Activated CD4-positive, CD25-positive, alpha-beta regulatory T cell (primary cell): ENCODE results near the gene EFCAB6.

ENCODE experiments used
- DNase-seq, 4 experiments: peaks; one replicate each; lab custom pipeline; 2025; lab: John Stamatoyannopoulos, UW

Gene EFCAB6

DNA sequence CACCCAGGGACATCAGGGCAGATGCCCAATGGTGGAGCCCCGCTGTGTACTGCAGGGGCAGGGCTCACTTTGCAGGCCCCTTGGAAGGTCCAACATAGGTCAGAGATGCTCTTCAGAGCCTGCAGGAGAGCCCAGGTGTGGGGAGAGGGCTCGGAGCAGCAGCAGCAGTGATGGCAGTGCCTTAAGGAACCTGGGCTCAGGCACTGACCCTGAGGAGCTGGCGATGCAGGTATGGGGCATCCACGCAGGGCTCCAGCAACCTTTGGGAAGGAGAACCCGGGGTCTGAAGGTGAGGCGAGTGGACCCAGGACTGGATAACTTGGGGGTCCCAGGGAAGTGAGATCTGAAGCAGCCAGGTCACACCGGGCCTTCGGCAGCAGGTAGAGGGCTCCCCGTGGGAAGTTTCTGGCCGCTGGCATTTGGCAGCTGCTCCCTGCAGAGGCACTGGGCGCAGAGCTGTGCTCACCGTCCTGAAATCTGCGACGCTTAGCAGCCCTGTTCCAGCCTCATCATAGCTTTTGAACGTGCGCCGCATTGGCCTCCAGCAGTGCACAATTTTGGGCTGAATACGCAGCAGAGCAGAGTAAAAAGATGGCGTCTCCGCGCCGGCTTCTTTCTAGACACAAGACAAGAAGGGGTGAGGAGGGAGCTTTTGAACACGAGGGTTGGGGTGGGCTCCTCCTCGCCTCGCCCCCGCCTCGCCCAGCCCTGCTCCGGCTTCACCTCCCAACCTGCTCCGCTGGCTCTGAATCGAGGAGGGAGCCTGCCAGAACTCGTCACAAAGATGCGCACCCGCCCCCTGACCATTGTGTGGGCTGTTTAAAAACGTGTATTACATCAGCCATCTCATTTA, 281.5 kb downstream of the EFCAB6 start:
- DNase-seq = no peak

DNA sequence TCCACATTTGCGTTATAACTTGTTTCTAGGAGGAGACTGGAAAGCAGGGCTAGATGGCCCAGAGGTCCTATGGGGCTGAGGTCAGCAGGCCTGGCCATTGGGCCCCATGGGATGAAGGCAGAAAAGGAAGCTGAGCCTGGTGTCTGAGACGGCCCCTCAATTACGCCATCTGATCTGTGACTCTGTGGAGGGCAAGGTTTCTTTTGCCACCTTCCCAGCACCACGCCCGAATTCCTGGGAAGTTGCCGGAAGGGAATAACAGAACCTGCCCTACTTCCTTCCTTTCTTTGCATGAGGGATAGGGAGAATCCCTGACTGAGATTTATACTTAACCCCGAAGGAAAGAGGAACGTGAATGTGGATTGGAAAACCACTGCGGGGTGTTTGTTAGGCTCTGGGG, 282.2 kb downstream of the EFCAB6 start:
- no peak for DNase-seq

DNA sequence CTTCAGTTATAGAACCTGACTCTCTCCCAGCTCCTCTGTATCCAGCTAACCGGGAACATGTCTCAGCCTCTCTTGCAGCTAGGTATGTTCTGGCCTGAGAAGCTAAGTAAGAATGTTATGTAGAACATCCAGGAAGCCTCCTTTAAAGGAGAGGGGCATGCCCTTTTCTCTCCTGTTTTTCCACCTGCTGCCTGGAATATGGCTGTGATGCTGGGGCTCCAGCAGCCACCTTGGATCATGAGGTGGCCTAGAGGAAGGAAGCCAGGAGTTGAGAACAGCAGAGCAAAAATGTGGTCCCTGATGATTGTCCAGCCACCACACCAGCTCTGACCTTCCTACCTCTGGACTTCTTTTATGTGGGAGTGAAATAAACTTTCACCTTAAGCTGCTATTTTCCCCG, 282.6 kb downstream of the EFCAB6 start:
- DNase-seq = no peak

DNA sequence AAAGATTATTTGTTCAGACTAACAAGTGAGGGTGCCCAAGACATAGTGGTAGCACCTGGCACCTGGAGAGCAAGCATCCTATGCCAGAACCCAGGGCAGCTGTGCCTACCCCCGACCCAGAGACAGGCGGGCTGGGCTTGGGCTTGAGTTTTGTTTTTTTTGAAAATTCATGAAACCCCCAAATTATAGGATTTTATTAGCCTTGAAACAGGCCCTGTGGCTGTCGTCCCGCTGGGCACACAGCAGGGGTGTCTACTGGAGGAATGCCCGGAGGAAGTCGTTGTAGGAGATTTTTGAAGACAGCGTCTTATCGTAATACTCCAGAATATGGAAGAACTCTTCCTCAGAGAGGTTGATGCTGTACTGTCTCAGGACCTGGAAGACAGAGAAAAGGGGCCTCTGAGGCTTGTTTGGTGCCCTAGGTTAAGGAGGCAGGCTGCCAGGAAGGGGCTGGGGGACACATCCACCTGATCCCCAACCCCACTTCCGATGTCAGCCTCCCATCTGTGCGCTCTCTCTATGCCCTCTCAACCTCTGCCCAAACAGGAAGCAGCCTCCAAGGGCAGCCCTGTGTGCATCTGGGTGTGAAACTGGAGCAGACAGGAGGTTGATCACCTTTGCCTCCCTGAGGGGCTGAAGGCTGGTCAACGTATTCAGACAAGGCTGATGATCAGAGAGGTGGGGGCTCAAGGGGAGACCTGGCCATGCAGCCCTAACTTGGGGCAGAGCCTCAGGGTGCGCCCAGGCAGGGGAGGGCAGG, 283.3 kb downstream of the EFCAB6 start:
- no peak for DNase-seq

DNA sequence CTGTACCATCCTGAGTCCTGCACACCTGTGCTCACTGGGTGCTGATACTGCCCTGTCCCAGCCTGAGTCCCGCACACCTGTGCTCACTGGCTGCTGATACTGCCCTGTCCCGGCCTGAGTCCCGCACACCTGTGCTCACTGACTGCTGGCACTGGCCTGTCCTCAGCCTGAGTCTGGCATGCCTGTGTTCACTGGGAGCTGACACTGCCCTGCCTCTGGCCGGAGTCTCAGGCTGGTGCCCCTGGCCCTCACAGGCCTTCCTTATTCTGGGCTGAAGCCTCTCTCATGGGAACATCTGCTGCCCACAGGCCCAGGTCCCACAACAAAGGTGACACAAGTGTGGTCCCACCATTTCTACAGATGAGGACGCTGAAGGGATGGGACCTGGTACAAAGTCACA, 285.2 kb downstream of the EFCAB6 start:
- no peak for DNase-seq

DNA sequence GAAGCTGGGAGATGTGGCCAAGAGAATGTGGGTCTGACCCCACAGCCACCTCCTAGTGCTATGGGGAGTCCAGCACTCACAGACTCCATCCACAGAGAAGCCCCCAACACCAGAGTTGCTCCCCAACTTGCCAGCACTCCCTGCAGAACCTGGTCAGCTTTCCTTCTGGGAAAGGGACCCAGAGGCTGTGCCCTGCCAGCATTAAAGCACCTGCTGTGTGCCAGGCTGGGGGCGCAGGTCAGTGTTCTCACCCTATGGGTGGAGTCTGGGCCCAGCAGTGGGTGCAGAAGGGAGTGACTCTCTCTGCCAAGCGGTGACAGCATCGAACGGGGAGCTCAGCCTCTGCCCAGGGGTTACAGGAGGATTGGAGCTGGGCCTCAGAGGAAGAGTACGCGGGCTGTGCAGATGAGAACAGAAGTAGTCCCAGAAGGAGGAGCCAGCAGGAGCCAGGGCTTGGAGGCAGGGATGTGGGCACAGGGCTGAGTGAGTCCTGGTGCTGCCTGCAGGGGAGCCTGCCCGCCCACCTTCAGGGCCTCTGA, 285.9 kb downstream of the EFCAB6 start:
- DNase-seq = no peak

DNA sequence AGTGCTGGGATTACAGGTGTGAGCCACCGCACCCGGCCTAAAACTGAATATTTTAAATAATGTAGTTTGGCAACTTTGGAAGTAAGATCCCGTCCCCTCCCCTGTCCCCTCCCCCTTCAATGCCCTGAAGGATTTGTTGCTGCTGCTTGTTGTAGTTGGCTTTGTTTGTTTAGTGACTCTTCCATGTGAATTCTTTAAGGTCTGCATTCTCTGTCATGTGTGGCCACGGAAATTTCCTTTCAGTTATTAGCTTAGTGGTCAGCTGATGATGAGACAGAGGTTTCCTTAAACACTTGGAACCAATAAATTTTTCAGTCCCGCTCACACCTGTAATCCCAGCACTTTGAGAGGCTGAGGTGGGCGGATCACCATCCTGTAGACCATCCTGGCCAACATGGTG, 290.4 kb downstream of the EFCAB6 start:
- no peak for DNase-seq

DNA sequence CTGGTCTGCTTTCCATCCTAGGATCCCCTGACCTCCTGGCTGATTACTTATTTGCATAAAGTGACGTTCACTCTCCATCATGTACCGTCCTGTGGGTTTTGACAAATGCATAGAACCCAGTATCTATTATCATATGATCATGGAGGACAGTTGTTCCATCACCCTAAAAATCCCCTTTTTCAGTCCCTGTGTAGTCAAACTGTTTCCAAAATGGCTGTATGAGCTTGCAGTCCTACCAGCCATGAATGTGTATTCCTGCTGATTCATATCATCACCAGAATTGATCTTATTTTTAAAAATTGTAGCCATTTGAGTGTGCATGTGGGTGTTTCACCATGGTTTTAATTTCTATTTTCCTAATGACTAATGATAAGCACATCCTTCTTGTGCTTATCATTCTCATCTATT, 291.5 kb downstream of the EFCAB6 start:
- no peak for DNase-seq

DNA sequence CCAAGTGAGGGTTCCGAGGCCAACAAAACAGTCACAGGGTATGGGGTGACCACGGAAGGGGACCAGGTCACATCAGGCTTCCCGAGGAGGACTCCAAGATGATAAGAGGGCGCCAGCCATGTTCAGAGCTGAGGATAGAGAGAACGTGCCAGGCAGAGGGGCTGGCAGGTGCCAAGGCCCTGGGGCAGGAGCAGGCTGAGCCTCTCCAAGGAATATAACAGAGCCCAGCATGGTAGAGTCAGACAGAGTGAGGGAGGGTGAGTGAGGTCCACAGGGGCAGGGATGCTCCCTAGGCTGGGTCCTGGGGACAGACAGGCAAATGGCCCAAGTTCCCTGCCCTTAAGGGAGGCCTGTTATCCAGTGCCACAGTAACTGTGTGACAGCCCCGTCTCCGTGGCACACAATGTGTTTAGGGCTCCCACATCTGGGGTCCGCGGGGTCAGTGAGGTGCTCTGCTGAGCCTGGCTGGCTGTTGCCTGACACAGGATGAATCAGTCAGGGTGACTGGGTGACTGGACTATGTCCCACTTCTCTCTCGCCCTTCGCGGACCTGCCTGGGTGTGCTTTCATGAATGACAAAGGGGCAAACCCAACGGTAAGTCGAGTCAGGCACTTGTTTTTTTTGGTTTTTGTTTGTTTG, 295.0 kb downstream of the EFCAB6 start:
- no peak for DNase-seq

DNA sequence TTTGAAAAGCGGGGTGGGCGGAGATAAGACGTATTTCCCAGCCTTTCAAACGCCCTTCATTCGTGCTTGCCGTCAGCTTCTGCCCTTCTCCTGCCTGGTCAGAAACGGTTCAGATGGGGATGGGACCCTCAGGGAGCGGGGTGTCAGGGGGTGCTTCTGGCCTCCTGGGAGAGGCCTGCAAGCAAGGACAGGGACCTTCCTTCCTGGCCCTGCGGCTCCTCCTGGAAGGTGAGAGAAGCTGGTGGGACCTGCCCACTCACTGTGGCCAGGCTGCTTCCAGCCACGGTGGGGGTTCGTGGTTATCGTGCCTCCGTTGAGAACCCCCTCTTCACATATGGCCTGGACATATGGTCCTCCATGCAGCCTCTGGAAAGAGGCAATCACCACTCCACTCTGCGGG, 295.7 kb downstream of the EFCAB6 start:
- DNase-seq = no peak

DNA sequence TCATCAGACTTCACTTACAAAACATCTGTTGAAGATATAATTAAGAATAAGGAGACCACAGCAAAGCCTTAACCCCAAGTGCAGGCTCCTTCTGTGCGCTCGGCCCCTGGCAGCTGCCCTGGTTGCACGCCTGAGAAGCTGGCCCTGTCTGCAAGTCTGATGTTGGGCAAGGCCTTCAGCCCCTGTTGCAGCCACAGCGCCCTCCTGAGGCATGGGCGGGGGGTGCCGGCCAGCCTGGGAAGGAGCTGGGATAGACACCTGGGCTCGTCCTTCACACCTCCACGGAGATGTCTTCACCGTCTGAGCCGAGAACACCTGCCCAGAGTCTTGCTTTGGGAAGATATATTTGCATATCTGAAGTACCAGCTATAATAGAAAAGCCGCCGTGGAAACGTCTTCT, 296.2 kb downstream of the EFCAB6 start:
- DNase-seq = no peak

DNA sequence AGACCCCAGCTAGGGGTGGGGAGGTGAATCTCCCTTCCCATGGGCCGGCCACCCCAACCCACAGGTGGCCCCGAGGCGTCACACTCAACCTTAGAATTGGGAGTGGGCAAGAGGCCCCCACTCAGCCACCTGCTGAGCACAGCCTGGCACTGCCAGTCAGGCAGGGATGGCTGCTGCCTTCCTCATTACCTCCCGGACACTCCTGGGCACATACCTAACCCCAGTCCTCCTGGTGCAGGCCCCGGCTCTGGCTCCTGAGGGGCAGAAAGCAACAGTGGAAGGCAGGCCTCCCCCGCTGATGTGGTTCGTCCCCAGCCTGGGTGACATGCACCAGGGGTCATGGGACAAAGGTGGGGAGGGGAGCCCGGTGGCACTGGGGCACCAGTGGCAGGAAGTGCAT, 296.7 kb downstream of the EFCAB6 start:
- no peak for DNase-seq

DNA sequence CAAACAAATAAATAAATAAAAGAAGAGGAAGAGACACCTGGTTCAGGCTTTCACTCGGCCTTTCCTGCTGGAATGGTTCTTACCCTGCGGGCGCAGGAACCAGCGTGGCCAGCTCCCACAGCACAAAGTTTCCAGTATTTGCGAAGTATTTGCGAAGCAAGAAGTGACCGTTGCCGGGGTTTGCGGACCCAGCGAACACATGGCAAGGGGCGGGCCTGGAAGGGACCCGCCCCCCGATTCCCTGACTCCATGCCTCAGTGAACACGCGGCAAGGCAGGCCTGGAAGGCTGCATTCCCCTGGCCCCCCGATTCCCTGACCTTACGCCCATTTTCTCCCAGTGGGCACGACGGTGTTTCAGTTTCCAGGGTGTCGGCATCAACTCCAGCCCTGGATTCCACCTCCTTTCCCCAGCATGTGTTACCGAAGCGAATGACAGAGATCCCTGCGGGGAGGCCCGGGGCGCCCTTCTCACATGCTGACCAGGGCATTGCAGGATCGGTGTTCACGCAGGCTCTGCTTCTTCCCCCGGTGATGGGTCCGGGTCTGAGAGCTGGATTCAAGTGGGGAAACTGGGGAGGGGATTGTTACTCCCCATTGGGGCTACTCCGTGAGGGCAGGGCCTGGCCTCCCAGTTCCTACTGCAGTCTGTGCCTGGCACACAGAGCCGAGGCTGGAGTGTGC, 297.5 kb downstream of the EFCAB6 start:
- DNase-seq = no peak

DNA sequence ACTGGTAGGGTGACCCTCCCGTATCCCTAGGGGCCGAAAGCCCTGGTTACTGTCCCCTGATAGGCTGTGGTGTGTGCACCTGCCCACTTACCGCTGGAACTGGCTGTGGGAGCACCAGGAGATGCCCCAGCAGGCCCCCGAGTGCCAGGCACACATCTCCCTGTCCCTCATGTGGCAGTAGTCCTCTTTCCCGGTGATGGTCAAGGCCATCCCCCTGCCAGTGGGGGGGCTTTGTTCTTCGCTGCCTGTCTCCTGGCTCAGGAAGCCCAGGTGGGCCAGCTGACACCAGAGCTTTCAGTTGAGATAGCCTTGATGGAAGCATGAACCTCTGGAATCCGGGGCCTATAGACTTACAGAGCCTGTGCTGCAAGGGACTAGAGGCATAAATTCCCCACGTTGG, 299.8 kb downstream of the EFCAB6 start:
- DNase-seq = no peak

DNA sequence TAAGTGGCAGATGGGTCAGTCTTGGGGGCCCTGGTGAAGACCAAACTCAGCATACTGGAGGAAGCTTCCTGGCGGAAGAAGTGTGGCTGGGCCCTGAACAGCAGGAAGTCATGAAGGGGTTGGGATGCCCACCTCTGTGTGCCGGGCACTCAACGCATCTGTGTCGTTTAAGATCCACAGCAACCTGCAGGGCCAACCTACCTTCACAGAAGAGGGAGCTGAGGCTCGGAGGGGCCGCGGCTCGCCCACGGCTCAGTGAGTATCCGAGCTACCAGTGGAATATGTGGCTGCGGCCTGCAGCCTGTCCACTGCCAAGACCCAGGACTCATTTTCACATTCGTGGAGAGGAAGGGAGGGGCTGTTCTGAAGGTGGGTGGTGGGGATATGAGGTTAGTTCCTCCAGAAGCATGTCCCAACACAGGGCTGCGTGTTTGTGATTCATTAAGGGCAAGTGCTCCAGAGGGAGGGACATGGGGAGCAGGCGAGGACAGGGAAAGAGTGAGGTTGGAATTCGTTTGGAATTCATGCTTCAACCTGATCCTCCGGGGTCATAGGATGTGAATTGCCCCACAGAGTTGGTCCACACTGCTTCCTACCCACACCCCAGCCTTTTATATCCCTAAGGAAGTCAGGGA, 300.7 kb downstream of the EFCAB6 start:
- DNase-seq = no peak

DNA sequence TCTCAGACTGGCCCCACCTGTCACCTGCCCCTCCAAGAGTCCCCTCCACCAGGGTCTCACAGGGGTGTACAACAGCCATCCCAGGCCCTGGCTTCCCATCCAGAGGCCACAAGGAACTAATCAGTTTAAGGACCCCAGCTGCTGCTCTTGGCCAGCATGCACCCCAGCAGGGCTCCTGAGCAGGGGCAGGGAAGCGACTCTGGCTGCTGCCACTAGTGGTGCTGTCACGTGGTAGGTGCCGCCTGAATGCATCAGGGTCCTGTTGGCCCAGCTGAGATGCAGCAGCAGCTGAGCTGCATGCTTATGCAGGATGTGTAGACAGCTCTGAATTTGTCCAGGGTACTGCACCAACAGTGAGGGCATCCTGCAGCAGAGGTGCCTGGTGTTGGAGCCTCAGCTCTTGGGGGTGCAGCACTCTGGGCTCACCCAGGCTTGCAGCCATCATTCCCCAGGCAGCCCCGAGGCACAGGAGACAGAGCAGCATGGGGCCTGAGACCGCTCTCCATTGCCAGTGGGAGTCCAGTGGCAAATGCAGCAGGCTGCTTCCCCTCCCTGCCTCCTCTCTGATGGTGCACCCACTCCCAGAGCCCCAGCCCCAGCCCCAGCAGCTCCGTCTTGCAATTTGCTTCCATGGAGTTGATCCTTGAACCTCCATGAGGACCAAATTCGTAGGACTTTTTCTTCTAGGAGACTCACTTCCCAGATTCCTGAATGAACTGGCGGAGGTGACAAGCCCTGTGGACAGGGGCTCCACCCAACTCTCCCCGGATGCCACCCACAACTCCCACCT, 301.6 kb downstream of the EFCAB6 start:
- DNase-seq = no peak

DNA sequence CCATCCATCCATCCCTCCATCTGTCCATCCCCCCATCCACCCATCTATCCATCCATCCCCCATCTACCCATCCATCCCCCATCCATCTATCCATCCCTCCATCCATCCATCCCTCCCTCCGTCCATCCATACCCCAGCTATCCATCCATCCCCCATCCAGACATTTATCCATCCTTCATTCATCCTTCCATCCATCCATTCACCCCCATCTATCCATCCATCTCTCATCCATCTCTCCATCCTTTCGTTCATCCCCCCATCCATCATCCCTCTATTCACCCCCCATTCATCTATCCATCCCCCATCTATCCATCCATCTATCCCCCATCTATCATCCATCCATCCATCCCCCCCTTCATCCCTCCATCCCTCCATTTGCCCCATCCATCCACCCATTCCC, 302.8 kb downstream of the EFCAB6 start:
- DNase-seq = no peak

DNA sequence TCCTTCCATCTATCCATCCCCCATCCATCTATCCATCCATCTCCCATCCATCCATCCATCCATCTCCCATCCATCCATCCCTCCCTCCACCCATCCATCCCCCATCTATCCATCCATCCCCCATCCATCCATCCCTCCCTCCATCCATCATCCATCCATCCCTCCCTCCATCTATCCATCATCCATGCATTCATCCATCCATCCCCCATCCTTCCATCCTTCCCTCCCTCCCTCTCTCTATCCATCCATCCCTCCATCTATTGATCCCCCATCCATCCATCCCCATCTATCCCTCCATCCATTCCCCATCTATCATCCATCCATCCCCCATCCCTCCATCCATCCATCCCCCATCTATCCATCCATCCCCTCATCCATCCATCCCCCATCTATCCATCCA, 303.6 kb downstream of the EFCAB6 start:
- no peak for DNase-seq

DNA sequence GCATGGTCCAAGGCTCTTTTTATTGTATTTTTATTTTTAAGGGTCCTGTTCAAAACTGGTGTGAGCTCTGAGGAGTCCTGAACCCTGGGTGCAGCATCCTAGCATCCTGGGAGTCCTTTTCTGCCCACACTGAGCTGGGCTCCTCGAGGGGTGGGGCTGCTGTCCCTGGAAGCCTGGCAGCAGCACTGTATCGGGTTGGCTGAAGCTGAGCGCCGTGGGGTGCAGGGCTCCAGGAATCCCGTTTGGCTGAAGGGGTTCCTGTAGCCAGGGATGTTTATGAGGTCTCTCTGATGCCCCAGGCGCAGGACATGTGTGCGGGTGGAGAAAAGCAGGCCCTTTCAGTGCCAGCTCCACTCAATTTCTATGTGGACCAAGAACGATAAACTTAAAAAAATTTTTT, 304.9 kb downstream of the EFCAB6 start:
- no peak for DNase-seq

DNA sequence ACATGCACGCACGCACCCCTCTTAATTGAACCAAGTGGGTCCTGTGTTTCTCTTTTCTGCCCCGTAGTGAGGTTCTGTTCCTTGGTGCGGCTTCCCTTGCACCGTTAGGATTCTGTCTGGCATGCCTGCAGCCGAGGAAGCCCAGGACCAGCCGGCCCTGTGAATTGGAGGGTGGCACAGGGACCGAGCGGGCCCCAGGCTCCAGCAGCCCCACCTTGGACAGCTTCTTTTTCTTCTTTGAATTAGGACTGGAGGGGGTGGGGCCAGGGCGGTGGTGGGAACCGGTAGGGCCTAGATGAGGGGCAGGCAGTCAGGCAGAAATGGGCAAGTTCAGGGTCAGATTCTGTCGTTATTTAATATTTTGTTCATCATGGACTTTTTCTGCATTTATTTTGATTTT, 305.6 kb downstream of the EFCAB6 start:
- DNase-seq = no peak

DNA sequence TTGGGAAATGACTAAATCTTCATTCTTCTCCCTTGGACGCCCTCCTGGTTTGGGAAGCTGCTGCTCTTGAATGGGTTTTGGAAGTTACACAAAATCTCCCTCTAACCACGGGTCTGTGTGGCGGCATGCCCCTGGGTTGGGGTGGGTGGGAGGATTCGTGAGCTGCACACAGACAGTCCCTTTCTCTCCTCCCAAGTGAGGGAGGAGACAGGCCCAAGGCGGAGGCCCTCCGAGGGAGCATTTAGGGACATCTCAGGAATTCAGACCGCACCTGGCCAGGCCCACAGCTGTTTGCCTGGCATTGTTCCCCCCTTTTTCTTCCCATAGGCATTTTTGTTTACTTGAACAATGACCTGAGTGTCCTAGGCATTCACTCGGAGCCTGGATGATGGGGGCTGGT, 306.2 kb downstream of the EFCAB6 start:
- no peak for DNase-seq
